GM12873 (cell line): ENCODE measurements around the gene ZNF362.

ENCODE experiments used
- TF ChIP-seq, protein P1 (sequence below): IDR thresholded peaks from 2 replicates; pipeline ENCODE4 v1.5.1; 2012; ENCODE audit warnings: low read depth, mild to moderate bottlenecking, moderate library complexity, low read length, control low read depth; ENCODE audit not compliant: insufficient read depth; ENCODE audit errors: missing control alignments

Gene ZNF362

DNA sequence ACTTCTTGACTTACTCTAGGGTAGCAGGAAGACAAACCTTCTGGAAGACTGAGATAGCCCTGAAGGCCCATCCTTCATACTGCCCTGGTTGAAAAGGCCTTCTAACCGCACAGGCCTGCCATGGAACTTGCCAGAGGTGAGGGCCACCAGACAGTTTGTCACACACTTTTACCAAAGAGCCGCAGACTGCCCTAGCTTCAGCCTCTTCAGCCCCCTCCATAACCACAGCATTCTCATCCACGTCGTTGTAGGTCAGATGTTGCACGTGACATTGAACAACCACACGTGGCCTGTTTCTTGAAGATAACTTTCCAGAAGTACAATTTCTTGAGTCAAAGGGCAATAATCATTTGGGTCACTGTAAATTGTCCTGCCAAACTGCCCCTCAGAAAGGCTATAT lies 18.9 kb downstream of the ZNF362 start:
- TF ChIP-seq, protein P1, sequence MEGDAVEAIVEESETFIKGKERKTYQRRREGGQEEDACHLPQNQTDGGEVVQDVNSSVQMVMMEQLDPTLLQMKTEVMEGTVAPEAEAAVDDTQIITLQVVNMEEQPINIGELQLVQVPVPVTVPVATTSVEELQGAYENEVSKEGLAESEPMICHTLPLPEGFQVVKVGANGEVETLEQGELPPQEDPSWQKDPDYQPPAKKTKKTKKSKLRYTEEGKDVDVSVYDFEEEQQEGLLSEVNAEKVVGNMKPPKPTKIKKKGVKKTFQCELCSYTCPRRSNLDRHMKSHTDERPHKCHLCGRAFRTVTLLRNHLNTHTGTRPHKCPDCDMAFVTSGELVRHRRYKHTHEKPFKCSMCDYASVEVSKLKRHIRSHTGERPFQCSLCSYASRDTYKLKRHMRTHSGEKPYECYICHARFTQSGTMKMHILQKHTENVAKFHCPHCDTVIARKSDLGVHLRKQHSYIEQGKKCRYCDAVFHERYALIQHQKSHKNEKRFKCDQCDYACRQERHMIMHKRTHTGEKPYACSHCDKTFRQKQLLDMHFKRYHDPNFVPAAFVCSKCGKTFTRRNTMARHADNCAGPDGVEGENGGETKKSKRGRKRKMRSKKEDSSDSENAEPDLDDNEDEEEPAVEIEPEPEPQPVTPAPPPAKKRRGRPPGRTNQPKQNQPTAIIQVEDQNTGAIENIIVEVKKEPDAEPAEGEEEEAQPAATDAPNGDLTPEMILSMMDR = no peak

DNA sequence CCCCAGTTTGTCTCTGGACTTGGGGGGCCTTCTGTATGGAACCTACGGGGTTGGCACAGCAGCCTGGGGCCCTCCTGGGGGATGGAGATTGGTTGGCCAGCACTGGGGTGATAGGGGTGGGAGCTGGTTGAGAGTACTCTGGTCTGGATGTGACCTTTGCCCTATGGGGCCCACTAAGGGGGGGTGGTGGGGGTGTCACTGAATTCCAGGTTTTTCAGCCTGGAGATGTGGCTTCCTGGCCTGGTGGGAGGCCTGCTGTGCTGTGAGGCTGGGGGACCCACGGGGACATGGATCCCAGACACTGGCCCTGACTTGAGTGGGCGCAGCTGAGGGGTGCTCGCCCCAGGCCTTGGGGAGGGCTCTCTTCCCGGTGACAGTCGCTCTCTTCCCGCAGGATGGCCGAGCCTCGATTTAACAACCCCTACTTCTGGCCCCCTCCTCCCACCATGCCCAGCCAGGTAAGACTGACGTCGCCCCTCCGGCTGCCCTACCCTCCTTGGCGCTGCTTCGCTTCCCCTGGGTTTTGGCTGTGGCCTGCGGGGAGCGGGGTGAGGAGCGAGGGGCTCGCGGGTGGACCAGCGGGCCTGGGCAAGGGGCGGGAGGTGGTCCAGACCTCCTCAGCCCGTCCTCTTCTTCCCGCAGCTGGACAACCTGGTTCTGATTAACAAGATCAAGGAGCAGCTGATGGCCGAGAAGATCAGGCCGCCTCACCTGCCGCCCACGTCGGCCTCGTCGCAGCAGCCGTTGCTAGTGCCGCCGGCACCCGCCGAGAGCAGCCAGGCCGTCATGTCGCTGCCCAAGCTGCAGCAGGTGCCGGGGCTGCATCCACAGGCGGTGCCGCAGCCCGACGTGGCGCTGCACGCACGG lies 19.6 kb downstream of the ZNF362 start:
- TF ChIP-seq, protein P1 = no peak

DNA sequence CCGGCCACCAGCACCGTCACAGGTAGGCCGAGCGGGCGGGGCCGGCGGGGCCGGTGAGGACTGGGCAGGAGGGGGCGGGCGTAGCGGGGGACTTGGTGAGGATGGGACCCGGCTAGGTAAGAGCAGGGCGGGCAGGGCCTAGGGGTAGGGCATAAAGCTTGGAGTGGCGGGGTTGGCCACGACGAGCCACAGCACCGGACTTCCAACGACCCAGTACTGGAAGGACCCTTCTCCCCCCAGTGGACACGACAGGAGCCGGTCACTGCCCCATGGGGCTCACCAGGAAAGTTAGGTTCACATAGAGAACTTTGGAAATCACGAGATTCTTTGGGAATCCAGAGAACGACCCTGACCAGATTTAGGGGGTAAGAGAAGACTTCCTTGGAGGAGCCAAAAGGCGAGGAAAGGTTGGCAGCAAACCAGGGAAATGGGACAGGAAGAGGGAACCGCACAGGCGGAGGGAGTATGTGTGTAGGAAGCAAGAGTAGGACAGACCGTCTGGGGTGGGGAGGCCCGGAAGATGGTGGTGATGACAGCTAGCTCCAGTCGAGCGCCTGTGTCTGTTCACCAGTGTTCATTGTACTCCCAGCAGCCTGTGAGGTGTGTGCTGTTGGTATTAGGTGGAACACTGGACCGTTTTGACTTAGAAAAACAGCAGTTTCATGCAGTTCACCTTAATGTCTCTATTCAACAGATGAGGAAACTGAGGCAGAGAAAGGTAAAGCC lies 20.4 kb downstream of the ZNF362 start:
- TF ChIP-seq, protein P1 = no peak

DNA sequence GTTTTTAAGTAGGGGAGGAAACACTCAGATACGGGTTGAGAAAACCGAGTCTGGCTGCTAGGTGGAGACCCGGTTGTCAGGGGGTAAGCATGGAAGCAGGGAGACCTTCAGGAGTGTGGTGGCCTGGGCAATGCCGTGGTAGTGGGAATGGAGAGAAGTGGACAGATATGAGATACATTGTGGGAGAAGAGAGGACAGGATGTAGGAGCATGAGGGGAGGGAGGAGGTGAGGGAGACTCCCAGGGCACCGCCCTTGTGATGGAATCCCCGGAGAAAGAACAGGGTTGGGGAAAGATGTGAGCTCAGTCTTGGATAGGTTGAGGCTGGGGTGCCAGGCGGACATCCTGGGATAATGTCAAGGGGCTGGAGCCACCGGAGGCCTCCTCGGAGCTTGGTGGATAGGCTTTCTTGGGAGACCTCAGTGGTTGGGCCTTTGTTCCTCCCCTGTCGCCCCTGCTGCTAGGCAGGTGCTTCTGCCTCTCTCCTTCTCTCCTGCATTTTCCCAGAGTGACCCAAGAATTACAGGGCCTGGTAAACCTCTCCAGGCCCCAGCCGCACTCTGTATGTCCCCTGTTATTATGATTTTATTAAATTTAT lies 21.3 kb downstream of the ZNF362 start:
- TF ChIP-seq, protein P1 = no peak

DNA sequence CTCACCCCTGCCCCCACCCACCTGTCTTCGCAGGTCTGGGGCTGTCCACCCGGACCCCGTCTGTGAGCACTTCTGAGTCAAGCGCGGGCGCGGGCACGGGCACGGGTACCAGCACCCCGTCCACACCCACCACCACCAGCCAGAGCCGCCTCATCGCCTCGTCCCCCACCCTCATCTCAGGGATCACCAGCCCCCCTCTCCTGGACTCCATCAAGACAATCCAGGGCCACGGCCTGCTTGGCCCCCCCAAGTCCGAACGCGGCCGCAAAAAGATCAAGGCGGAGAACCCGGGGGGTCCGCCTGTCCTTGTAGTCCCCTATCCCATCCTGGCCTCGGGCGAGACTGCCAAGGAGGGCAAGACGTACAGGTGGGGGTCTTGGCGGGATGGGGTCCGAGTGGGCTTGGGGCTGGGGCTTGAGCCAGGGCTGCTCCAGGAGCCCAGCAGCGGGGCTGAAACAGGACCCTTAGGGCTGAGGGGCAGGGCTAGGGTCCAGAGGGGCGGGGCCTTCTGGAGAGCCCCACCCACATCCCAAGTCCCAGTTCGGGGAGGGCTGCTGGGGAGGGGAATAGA lies 23.9 kb downstream of the ZNF362 start:
- TF ChIP-seq, protein P1 = no peak

DNA sequence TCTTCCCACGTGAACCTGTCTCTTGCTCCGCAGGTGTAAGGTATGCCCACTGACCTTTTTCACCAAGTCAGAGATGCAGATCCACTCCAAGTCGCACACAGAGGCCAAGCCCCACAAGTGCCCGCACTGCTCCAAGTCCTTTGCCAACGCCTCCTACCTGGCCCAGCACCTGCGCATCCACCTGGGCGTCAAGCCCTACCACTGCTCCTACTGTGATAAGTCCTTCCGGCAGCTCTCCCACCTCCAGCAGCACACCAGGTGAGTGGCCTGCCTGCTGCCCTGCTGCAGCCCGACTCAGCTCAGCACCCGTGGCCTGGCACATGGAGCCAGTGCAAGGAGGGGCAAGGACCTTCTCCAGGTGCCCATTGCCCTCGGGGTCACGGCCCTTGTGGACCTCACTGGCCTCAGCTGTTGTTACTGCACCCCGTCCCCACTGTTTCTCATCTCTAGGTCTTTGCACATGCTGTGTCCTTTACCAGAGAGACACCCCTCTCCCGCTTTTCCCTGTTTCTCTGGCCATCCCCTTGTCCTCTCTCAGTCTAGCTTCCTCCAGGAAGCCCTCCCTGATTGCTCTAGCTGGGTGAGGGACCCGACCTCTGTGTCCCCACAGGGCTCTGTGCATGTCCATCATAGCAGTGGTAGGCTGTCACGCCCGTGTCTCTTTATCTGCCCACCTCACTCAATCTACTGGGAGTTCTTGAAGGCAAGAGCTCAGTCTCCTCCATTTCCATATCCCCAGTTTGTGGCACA lies 25.4 kb downstream of the ZNF362 start:
- TF ChIP-seq, protein P1 = no peak
